Ascending aorta (tissue), 2 donors: ENCODE data around the gene ZNF74. TPM values are rescaled to one million over a fixed set of nuclear protein-coding genes. Genes with fewer than 3 reads are reported as not detected.
"Not testable (repeated sequence)": the region's sequence is repeated elsewhere in the genome, so short reads cannot be mapped to it uniquely, and the experiment has no call there.

Source experiments
- DNase-seq, 2 donors: peaks; one replicate each; pipeline ENCODE4 v3.0.0-alpha.2; 2019; ENCODE audit warnings: low spot score in 2 of 2
- H3K27ac ChIP-seq, 2 donors: fragments of 200-600 bp; sonication (generic); one replicate each; pipeline ENCODE4 v1.5.1; 2016 to 2017; ENCODE audit warnings: mild to moderate bottlenecking in 1 of 2
- H3K27me3 ChIP-seq: fragments of 200-600 bp; sonication (generic); one replicate; pipeline ENCODE4 v1.5.1; 2017
- H3K36me3 ChIP-seq, 2 donors: fragments of 200-600 bp; sonication (generic); one replicate each; pipeline ENCODE4 v1.5.1; 2016
- H3K4me1 ChIP-seq, 2 donors: fragments of 200-600 bp; sonication (generic); one replicate each; pipeline ENCODE4 v1.5.1; 2016 to 2017; ENCODE audit warnings: mild to moderate bottlenecking in 1 of 2
- H3K4me3 ChIP-seq, 2 donors: fragments of 200-600 bp; sonication (generic); one replicate each; pipeline ENCODE4 v1.5.1; 2016 to 2017; ENCODE audit warnings: mild to moderate bottlenecking in 1 of 2
- H3K9me3 ChIP-seq, 2 donors: fragments of 200-600 bp; sonication (generic); one replicate each; pipeline ENCODE4 v1.5.1; 2016
- CTCF ChIP-seq, 3 experiments: fragments of 200-600 bp in 2 of 3; fragments of 450-650 bp in 1 of 3; sonication (generic) in 2 of 3; IDR thresholded peaks; one replicate each; pipeline ENCODE4 v1.5.1; 2016 to 2019; ENCODE audit warnings: antibody characterized with exemption in 3 of 3, mild to moderate bottlenecking in 1 of 3, moderate library complexity in 1 of 3
- intact Hi-C: fragments of 100-400 bp; cut with DNase I; formaldehyde crosslinking; loops from one replicate; pipeline ENCODE4 v1.15.1; 2023
- total RNA-seq: library from RNA; depleted of rRNA; stranded (reverse); fragments of >200 nt; gene quantifications from one replicate; pipeline ENCODE4 v1.1.0, GENCODE V29; 2016

ZNF74 gene
- total RNA-seq, 1 donor from 2014 or later = 28.9 TPM

GRCh38 chr22:20407829-20408228 lies 13.9 kb downstream of the ZNF74 start:
- Histone ChIP-seq H3K27ac (no peak overlapping the region), H3K4me3 (no peak overlapping the region), H3K27me3 (no peaks in the 10 kb centered on the region), H3K9me3 (no peaks in the 10 kb centered on the region), H3K36me3 (peaks cover 23 to 49% of the 10 kb centered on the region in 2 donors), H3K4me1 (no peaks in the 10 kb centered on the region)
- TF ChIP-seq CTCF (IDR thresholded peaks at IDR 0.05) = no peak
- intact Hi-C loops = no loop called here
- DNase-seq = peak in 1 of 2 donors; percentile 34

- H3K4me3 ChIP-seq = no peak overlapping the region
- intact Hi-C loops = no loop called here
- H3K27me3 ChIP-seq = no peaks in the 10 kb centered on the region
- no peak for TF ChIP-seq CTCF (IDR thresholded peaks at IDR 0.05)
- H3K27ac ChIP-seq = no peak overlapping the region
- peaks cover 15 to 38% of the 10 kb centered on the region in 2 donors for H3K36me3 ChIP-seq
- H3K9me3 ChIP-seq = no peaks in the 10 kb centered on the region
- DNase-seq = peak in 1 of 2 donors; percentile 37
- no peaks in the 10 kb centered on the region for H3K4me1 ChIP-seq
These were observed 14.9 kb downstream of the ZNF74 start for GRCh38 chr22:20408891-20409290.

- H3K27ac ChIP-seq, intact Hi-C loops, H3K27me3 ChIP-seq, H3K4me1 ChIP-seq, H3K4me3 ChIP-seq, H3K9me3 ChIP-seq: not testable (repeated sequence)
- DNase-seq = peak in 1 of 2 donors; percentile 1
- peaks cover 15 to 36% of the 10 kb centered on the region in 2 donors for H3K36me3 ChIP-seq
These were observed 15.4 kb downstream of the ZNF74 start for GRCh38 chr22:20409385-20409784.

GRCh38 chr22:20412474-20413216 lies 18.7 kb downstream of the ZNF74 start:
- H3K9me3 ChIP-seq = no peaks in the 10 kb centered on the region
- H3K4me1 ChIP-seq = no peaks in the 10 kb centered on the region
- no peaks in the 10 kb centered on the region for H3K27me3 ChIP-seq
- H3K27ac ChIP-seq = no peak overlapping the region
- DNase-seq = peak in 1 of 2 donors; percentile 42
- no peak for TF ChIP-seq CTCF (IDR thresholded peaks at IDR 0.05)
- intact Hi-C loops = no loop called here
- H3K4me3 ChIP-seq = no peak overlapping the region
- H3K36me3 ChIP-seq = peaks cover 0 to 5% of the 10 kb centered on the region in 2 donors

GRCh38 chr22:20413217-20414058 lies 19.5 kb downstream of the ZNF74 start:
- no peak for TF ChIP-seq CTCF (IDR thresholded peaks at IDR 0.05)
- Histone ChIP-seq H3K4me3 (no peak overlapping the region), H3K27ac (no peak overlapping the region), H3K36me3 (no peaks in the 10 kb centered on the region), H3K27me3 (no peaks in the 10 kb centered on the region), H3K9me3 (no peaks in the 10 kb centered on the region), H3K4me1 (no peaks in the 10 kb centered on the region)
- intact Hi-C loops = no loop called here
- no peak for DNase-seq

- TF ChIP-seq CTCF (IDR thresholded peaks at IDR 0.05) = no peak
- no peak for DNase-seq
- intact Hi-C loops = no loop called here
These were observed 20.1 kb downstream of the ZNF74 start for GRCh38 chr22:20414059-20414440.

More at GRCh38 chr22:20414059-20414440, 20.1 kb downstream of the ZNF74 start:
- Histone ChIP-seq H3K9me3 (no peaks in the 10 kb centered on the region), H3K4me3 (no peak overlapping the region), H3K27ac (no peak overlapping the region), H3K4me1 (no peaks in the 10 kb centered on the region), H3K36me3 (no peaks in the 10 kb centered on the region), H3K27me3 (no peaks in the 10 kb centered on the region)
